ENCODE data around the gene POLR3K. TPM values are rescaled to one million over a fixed set of nuclear protein-coding genes. Genes with fewer than 3 reads are reported as not detected.

The POLR3K gene
- total and polyA plus RNA-seq, 4 donors = 2.8 to 9.8 (median 7.4) TPM

- Histone ChIP-seq H3K36me3 (ENCODE audit: control insufficient read depth in 4 of 4, insufficient read depth in 3 of 4, low read depth in 1 of 4, low read length in 3 of 4) (no peaks in the 10 kb centered on the region), H3K4me3 (ENCODE audit: low read depth in 1 of 3, low read length in 3 of 3) (no peak overlapping the region), H3K27ac (ENCODE audit: low read depth in 1 of 2, low read length in 2 of 2) (no peak overlapping the region), H3K27me3 (ENCODE audit: control insufficient read depth in 4 of 4, insufficient read depth in 4 of 4, low read length in 3 of 4) (no peaks in the 10 kb centered on the region), H3K9me3 (ENCODE audit: control insufficient read depth in 4 of 4, low read length in 3 of 4) (no peaks in the 10 kb centered on the region), H3K9ac (ENCODE audit: low read depth in 1 of 2, low read length in 2 of 2) (no peak overlapping the region), H3K4me1 (ENCODE audit: control insufficient read depth in 4 of 4, insufficient read depth in 4 of 4, low read length in 3 of 4) (peaks cover 5 to 27% (median 17%) of the 10 kb centered on the region in 4 donors)
- WGBS = 89% methylated on average over 8 of the region's 8 CpGs
- TF ChIP-seq JUND (IDR thresholded peaks at IDR 0.05) (no peak), GABPA (IDR thresholded peaks at IDR 0.05 in 1 of 2, conservative IDR thresholded peaks at IDR 0.05 in 1 of 2) (no peak), HNF4A (conservative IDR thresholded peaks at IDR 0.05) (no peak), YY1 (IDR thresholded peaks at IDR 0.05) (no peak), FOXA2 (IDR thresholded peaks at IDR 0.05) (no peak), TAF1 (conservative IDR thresholded peaks at IDR 0.05) (no peak), HNF4G (IDR thresholded peaks at IDR 0.05) (no peak), MAX (IDR thresholded peaks at IDR 0.05) (no peak), ZBTB33 (IDR thresholded peaks at IDR 0.05) (no peak), SP1 (IDR thresholded peaks at IDR 0.05) (no peak), RXRA (IDR thresholded peaks at IDR 0.05) (no peak), REST (IDR thresholded peaks at IDR 0.05) (no peak), FOXA1 (IDR thresholded peaks at IDR 0.05) (no peak), ATF3 (IDR thresholded peaks at IDR 0.05) (no peak)
- TF ChIP-seq, protein P1, sequence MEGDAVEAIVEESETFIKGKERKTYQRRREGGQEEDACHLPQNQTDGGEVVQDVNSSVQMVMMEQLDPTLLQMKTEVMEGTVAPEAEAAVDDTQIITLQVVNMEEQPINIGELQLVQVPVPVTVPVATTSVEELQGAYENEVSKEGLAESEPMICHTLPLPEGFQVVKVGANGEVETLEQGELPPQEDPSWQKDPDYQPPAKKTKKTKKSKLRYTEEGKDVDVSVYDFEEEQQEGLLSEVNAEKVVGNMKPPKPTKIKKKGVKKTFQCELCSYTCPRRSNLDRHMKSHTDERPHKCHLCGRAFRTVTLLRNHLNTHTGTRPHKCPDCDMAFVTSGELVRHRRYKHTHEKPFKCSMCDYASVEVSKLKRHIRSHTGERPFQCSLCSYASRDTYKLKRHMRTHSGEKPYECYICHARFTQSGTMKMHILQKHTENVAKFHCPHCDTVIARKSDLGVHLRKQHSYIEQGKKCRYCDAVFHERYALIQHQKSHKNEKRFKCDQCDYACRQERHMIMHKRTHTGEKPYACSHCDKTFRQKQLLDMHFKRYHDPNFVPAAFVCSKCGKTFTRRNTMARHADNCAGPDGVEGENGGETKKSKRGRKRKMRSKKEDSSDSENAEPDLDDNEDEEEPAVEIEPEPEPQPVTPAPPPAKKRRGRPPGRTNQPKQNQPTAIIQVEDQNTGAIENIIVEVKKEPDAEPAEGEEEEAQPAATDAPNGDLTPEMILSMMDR (IDR thresholded peaks at IDR 0.05; ENCODE audit: low read depth, low read length, missing input control) = no peak
- no peak for DNase-seq (ENCODE audit: low spot score)
Measured at GRCh38 chr16:69181-69580, 15.8 kb upstream of the POLR3K start.

Data from liver (tissue), 9 donors.